Measurements from ENCODE around the gene ZSWIM9. TPM values are rescaled to one million over a fixed set of nuclear protein-coding genes. Genes with fewer than 3 reads are reported as not detected.

The ZSWIM9 gene
- total RNA-seq, 1 experiment from 2014 or later, result 6.8 TPM

- POLR2A ChIA-PET, result no interaction called here
- TF ChIP-seq TCF7L2 (IDR thresholded peaks at IDR 0.05; ENCODE audit: low read depth, low read length) (no peak), SIN3A (IDR thresholded peaks at IDR 0.05; ENCODE audit: borderline replicate concordance, insufficient read depth, low read depth, low read length) (no peak), REST (IDR thresholded peaks at IDR 0.05; ENCODE audit: insufficient read depth in 1 of 2, low read depth in 2 of 2, low read length in 1 of 2) (no peak), POLR2AphosphoS5 (IDR thresholded peaks at IDR 0.05; ENCODE audit: low read depth, low read length) (no peak)
- TF ChIP-seq, protein P1, sequence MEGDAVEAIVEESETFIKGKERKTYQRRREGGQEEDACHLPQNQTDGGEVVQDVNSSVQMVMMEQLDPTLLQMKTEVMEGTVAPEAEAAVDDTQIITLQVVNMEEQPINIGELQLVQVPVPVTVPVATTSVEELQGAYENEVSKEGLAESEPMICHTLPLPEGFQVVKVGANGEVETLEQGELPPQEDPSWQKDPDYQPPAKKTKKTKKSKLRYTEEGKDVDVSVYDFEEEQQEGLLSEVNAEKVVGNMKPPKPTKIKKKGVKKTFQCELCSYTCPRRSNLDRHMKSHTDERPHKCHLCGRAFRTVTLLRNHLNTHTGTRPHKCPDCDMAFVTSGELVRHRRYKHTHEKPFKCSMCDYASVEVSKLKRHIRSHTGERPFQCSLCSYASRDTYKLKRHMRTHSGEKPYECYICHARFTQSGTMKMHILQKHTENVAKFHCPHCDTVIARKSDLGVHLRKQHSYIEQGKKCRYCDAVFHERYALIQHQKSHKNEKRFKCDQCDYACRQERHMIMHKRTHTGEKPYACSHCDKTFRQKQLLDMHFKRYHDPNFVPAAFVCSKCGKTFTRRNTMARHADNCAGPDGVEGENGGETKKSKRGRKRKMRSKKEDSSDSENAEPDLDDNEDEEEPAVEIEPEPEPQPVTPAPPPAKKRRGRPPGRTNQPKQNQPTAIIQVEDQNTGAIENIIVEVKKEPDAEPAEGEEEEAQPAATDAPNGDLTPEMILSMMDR (IDR thresholded peaks at IDR 0.05), result no peak
- H3K9me3 ChIP-seq (ENCODE audit: control insufficient read depth, insufficient read depth, low read depth, low read length), result no peaks in the 10 kb centered on the region
- no peaks in the 10 kb centered on the region for H3K27me3 ChIP-seq (ENCODE audit: control insufficient read depth, insufficient read depth, low read length)
- DNase-seq (ENCODE audit: low read depth, low spot score) (no peak), ATAC-seq (no peak)
- H3K27ac ChIP-seq (ENCODE audit: low read length), result no peak overlapping the region
- H3K4me1 ChIP-seq (ENCODE audit: control insufficient read depth, insufficient read depth, low read length), result no peaks in the 10 kb centered on the region
- intact Hi-C loops (cut with micrococcal nuclease; ENCODE audit: unreplicated experiment) (no loop called here), in situ Hi-C loops (cut with HindIII; ENCODE audit: low pct_unique_long_range_greater_than_20kb, low sequenced_read_pairs) (no loop called here)
- H3K4me3 ChIP-seq (ENCODE audit: low read depth in 2 of 2, low read length in 2 of 2), result no peak overlapping the region
- CTCF ChIA-PET, result no interaction called here
- TSS peak; percentile 79 for BruUV-seq (replicated peaks)
- H3K36me3 ChIP-seq (ENCODE audit: control insufficient read depth, insufficient read depth, low read length), result no peaks in the 10 kb centered on the region
These were observed 31.4 kb upstream of the ZSWIM9 start for GRCh38 chr19:48139053-48139452.

DNA sequence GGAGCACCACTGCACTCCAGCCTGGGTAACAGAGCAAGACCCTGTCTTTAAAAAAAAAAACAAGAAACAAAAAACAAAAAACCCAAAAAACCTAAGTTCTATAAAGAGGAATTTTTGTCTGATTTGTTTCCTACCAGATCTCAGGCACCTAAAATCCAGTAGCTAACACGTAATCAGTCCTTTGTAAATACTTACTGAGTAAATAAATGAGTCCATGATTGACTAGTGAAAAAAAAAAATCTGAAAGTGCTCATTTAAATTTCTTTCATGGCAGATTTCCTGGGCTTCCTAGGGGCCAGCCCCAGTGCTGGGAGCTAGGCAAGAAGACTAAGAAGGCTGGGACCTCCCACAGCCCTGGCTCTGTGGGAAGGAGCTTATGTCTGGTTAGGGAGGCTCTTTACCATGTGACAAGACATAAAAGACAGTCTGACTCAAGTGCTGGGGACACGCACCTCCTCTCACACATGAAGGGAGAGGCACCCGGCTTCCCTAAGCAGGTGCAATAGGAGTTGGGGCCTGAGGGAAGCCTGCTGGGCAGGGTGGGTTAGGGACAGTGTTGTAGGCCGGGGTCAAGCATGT is 22.8 kb upstream of the ZSWIM9 start:
- no TSS peak for BruUV-seq (replicated peaks)
- H3K36me3 ChIP-seq (ENCODE audit: control insufficient read depth, insufficient read depth, low read length), result no peaks in the 10 kb centered on the region
- CTCF ChIA-PET, result interaction anchor here (0.7 kb wide), 1 partner anchor 41 kb away, joined by 3 read pairs; no protein-coding TSS in a partner anchor
- H3K27me3 ChIP-seq (ENCODE audit: control insufficient read depth, insufficient read depth, low read length), result no peaks in the 10 kb centered on the region
- no peak overlapping the region for H3K4me3 ChIP-seq (ENCODE audit: low read depth in 2 of 2, low read length in 2 of 2)
- TF ChIP-seq, protein P1 (IDR thresholded peaks at IDR 0.05), result no peak
- TF ChIP-seq REST (IDR thresholded peaks at IDR 0.05; ENCODE audit: insufficient read depth in 1 of 2, low read depth in 2 of 2, low read length in 1 of 2) (no peak), SIN3A (IDR thresholded peaks at IDR 0.05; ENCODE audit: borderline replicate concordance, insufficient read depth, low read depth, low read length) (no peak), POLR2AphosphoS5 (IDR thresholded peaks at IDR 0.05; ENCODE audit: low read depth, low read length) (no peak), TCF7L2 (IDR thresholded peaks at IDR 0.05; ENCODE audit: low read depth, low read length) (no peak)
- no peak overlapping the region for H3K27ac ChIP-seq (ENCODE audit: low read length)
- POLR2A ChIA-PET, result interaction anchor here (0.7 kb wide), 1 partner anchor 541 kb away, joined by 3 read pairs; no protein-coding TSS in a partner anchor
- DNase-seq (ENCODE audit: low read depth, low spot score) (no peak), ATAC-seq (no peak)
- intact Hi-C loops (cut with micrococcal nuclease; ENCODE audit: unreplicated experiment) (no loop called here), in situ Hi-C loops (cut with HindIII; ENCODE audit: low pct_unique_long_range_greater_than_20kb, low sequenced_read_pairs) (no loop called here)
- peaks cover 2% of the 10 kb centered on the region; the same call in 1 of the 2 replicates for H3K4me1 ChIP-seq (ENCODE audit: control insufficient read depth, insufficient read depth, low read length)
- no peaks in the 10 kb centered on the region for H3K9me3 ChIP-seq (ENCODE audit: control insufficient read depth, insufficient read depth, low read depth, low read length)
